H1 (cell line): ENCODE data around the gene CENPO. TPM values are rescaled to one million over a fixed set of nuclear protein-coding genes. Genes with fewer than 3 reads are reported as not detected.

Source experiments
- CTCF ChIA-PET: fragments of 300-600 bp; sonication (Branson Sonifier 250); formaldehyde crosslinking; loops from one replicate; lab custom pipeline; 2021; ENCODE audit not compliant: partially characterized antibody; lab: Charles Lee
- POLR2A ChIA-PET: fragments of 300-600 bp; sonication (Branson Sonifier 250); formaldehyde crosslinking; loops from one replicate; lab custom pipeline; 2021; ENCODE audit warnings: inconsistent platforms; ENCODE audit not compliant: partially characterized antibody; lab: Charles Lee
- DNase-seq, 2 experiments: peaks; one replicate each; pipeline versions ENCODE4 v3.0.0 to v3.0.0-alpha.2; 2010 to 2022; ENCODE audit warnings: low spot score in 2 of 2, low read depth in 1 of 2, mixed read lengths in 1 of 2
- FAIRE-seq: peaks from 2 replicates; lab custom pipeline; 2011; peaks lifted over from hg19 to GRCh38; lab: Jason Lieb, UNC
- H2AFZ ChIP-seq: 2 replicates; pipeline ENCODE4 v1.8.1; 2012; ENCODE audit warnings: low read length, inconsistent platforms
- H2AK5ac ChIP-seq: 2 replicates; pipeline ENCODE4 v1.6.1; 2013; ENCODE audit warnings: low read depth, low read length
- H2BK120ac ChIP-seq: replicated peaks from 2 replicates; pipeline ENCODE3; 2013; ENCODE audit warnings: low read depth, low read length, inconsistent platforms
- H2BK12ac ChIP-seq: 2 replicates; pipeline ENCODE4 v1.6.1; 2013; ENCODE audit warnings: low read depth, low read length
- H2BK15ac ChIP-seq: 2 replicates; pipeline ENCODE4 v1.6.1; 2013; ENCODE audit warnings: low read length
- H2BK20ac ChIP-seq: 2 replicates; pipeline ENCODE4 v1.6.1; 2013; ENCODE audit warnings: low read length
- H2BK5ac ChIP-seq: 2 replicates; pipeline ENCODE4 v1.6.1; 2013; ENCODE audit warnings: low read depth, low read length
- H3K14ac ChIP-seq: 2 replicates; pipeline ENCODE4 v1.6.1; 2013; ENCODE audit warnings: inconsistent platforms; ENCODE audit not compliant: insufficient read length
- H3K18ac ChIP-seq: 2 replicates; pipeline ENCODE4 v1.6.1; 2013; ENCODE audit warnings: low read length; ENCODE audit errors: extremely low read depth
- H3K23ac ChIP-seq: 2 replicates; pipeline ENCODE4 v1.6.1; 2013; ENCODE audit warnings: inconsistent platforms; ENCODE audit not compliant: insufficient read length
- H3K23me2 ChIP-seq: 2 replicates; pipeline ENCODE4 v1.6.1; 2013; ENCODE audit warnings: low read depth, low read length
- H3K27ac ChIP-seq: 2 replicates; pipeline ENCODE4 v1.6.1; 2011; ENCODE audit warnings: low read depth, low read length, inconsistent platforms
- H3K27me3 ChIP-seq, 4 experiments: replicated peaks in 1 of 4; 1 replicate in 1 of 4; 2 replicates in 3 of 4; pipeline versions ENCODE4 v1.6.1 to v1.8.1; 2011 to 2013; ENCODE audit warnings: low read length in 3 of 4, mild to moderate bottlenecking in 3 of 4, inconsistent platforms in 2 of 4, mixed read lengths in 2 of 4, moderate library complexity in 1 of 4; ENCODE audit not compliant: control insufficient read depth in 3 of 4, insufficient read depth in 3 of 4; ENCODE audit errors: extremely low read depth in 1 of 4
- H3K36me3 ChIP-seq, 4 experiments: 2 replicates each; pipeline versions ENCODE4 v1.6.1 to v1.8.1; 2011 to 2013; ENCODE audit warnings: mild to moderate bottlenecking in 4 of 4, low read length in 3 of 4, moderate library complexity in 2 of 4, control low read depth in 1 of 4, inconsistent platforms in 1 of 4; ENCODE audit not compliant: insufficient read depth in 4 of 4, control insufficient read depth in 2 of 4
- H3K4ac ChIP-seq: replicated peaks from 2 replicates; pipeline ENCODE3; 2013; ENCODE audit warnings: low read length, low read depth, mixed read lengths, inconsistent platforms; ENCODE audit not compliant: insufficient read length
- H3K4me1 ChIP-seq, 4 experiments: replicated peaks in 1 of 4; 1 replicate in 1 of 4; 2 replicates in 3 of 4; pipeline versions ENCODE4 v1.6.1 to v1.8.1; 2011 to 2013; ENCODE audit warnings: low read length in 3 of 4, inconsistent platforms in 2 of 4, mixed read lengths in 1 of 4; ENCODE audit not compliant: insufficient read depth in 4 of 4, control insufficient read depth in 3 of 4
- H3K4me2 ChIP-seq, 2 experiments: 2 replicates each; pipeline versions ENCODE4 v1.6.1 to v1.8.1; 2011 to 2013; ENCODE audit warnings: low read depth in 2 of 2, low read length in 2 of 2, control low read depth in 1 of 2, inconsistent platforms in 1 of 2, mild to moderate bottlenecking in 1 of 2; ENCODE audit not compliant: insufficient read depth in 1 of 2
- H3K4me3 ChIP-seq, 4 experiments: fragments of 200-600, 300-600 bp in 1 of 4; sonication (generic), shearing (Covaris generic), sonication (Bioruptor Twin) in 1 of 4; 2 replicates each; pipeline versions ENCODE4 v1.5.1 to v1.8.1; 2011 to 2016; ENCODE audit warnings: low read length in 4 of 4, low read depth in 3 of 4, control low read depth in 2 of 4, inconsistent platforms in 2 of 4, mild to moderate bottlenecking in 2 of 4, mixed read lengths in 1 of 4, moderate library complexity in 1 of 4; ENCODE audit not compliant: insufficient read depth in 2 of 4; ENCODE audit errors: extremely low read depth in 1 of 4
- H3K56ac ChIP-seq: replicated peaks from 2 replicates; pipeline ENCODE3; 2013; ENCODE audit warnings: low read depth, mild to moderate bottlenecking, mixed read lengths, low read length, inconsistent platforms; ENCODE audit not compliant: insufficient read length
- H3K79me1 ChIP-seq: 2 replicates; pipeline ENCODE4 v1.6.1; 2013; ENCODE audit warnings: low read depth, low read length, control low read depth
- H3K79me2 ChIP-seq, 2 experiments: 2 replicates each; pipeline versions ENCODE4 v1.6.1 to v1.8.1; 2012 to 2013; ENCODE audit warnings: low read length in 2 of 2, mild to moderate bottlenecking in 2 of 2, inconsistent platforms in 1 of 2; ENCODE audit not compliant: insufficient read depth in 2 of 2, control insufficient read depth in 1 of 2
- H3K9ac ChIP-seq, 4 experiments: replicated peaks in 1 of 4; 1 replicate in 1 of 4; 2 replicates in 3 of 4; pipeline versions ENCODE4 v1.6.1 to v1.8.1; 2011 to 2013; ENCODE audit warnings: low read depth in 3 of 4, low read length in 3 of 4, control low read depth in 2 of 4, mild to moderate bottlenecking in 2 of 4, moderate library complexity in 2 of 4, inconsistent platforms in 1 of 4; ENCODE audit errors: extremely low read depth in 1 of 4
- H3K9me3 ChIP-seq, 2 experiments: 2 replicates each; pipeline versions ENCODE4 v1.6.1 to v1.8.1; 2012 to 2013; ENCODE audit warnings: mild to moderate bottlenecking in 2 of 2, moderate library complexity in 2 of 2, control low read depth in 1 of 2, inconsistent platforms in 1 of 2, low read depth in 1 of 2, low read length in 1 of 2, mixed read lengths in 1 of 2; ENCODE audit not compliant: insufficient read depth in 2 of 2
- H4K20me1 ChIP-seq, 2 experiments: replicated peaks in 1 of 2; 2 replicates each; pipeline versions ENCODE3 to v1.8.1; 2011 to 2013; ENCODE audit warnings: inconsistent platforms in 2 of 2, low read length in 2 of 2, mild to moderate bottlenecking in 1 of 2; ENCODE audit not compliant: insufficient read depth in 2 of 2, control insufficient read depth in 1 of 2
- H4K5ac ChIP-seq: 2 replicates; pipeline ENCODE4 v1.6.1; 2013; ENCODE audit warnings: low read length, low read depth, mixed read lengths, inconsistent platforms; ENCODE audit not compliant: insufficient read length
- H4K8ac ChIP-seq: 2 replicates; pipeline ENCODE4 v1.8.0; 2013; ENCODE audit warnings: mild to moderate bottlenecking, moderate library complexity, low read length, inconsistent platforms; ENCODE audit not compliant: insufficient read depth; ENCODE audit errors: extremely low read depth
- H4K91ac ChIP-seq: replicated peaks from 2 replicates; pipeline ENCODE3; 2013; ENCODE audit warnings: low read length, mixed read lengths, inconsistent platforms; ENCODE audit not compliant: insufficient read length
- CBX5 ChIP-seq: fragments of 300-800, 300-1000 bp; sonication (generic); IDR thresholded peaks from 2 replicates; pipeline ENCODE4 v1.7.1; 2016; ENCODE audit warnings: antibody characterized with exemption, low read length, low read depth
- CHD2 ChIP-seq: IDR thresholded peaks from 2 replicates; pipeline ENCODE4 v1.6.1; 2012; ENCODE audit warnings: low read length, improper control_type of control experiment
- FOSL1 ChIP-seq: IDR thresholded peaks from 2 replicates; pipeline ENCODE4 v1.6.1; 2011; ENCODE audit warnings: mild to moderate bottlenecking, low read depth, low read length, moderate library complexity; ENCODE audit not compliant: insufficient read depth
- JUN ChIP-seq: IDR thresholded peaks from 2 replicates; pipeline ENCODE4 v1.6.1; 2011; ENCODE audit warnings: low read depth, mild to moderate bottlenecking, improper control_type of control experiment, low read length
- KDM1A ChIP-seq: fragments of 200-600, 300-600 bp; sonication (generic); IDR thresholded peaks from 2 replicates; pipeline ENCODE4 v1.7.1; 2016; ENCODE audit warnings: mild to moderate bottlenecking, low read length, borderline replicate concordance
- MAX ChIP-seq: IDR thresholded peaks from 2 replicates; pipeline ENCODE4 v1.6.1; 2012; ENCODE audit warnings: inconsistent platforms
- NANOG ChIP-seq: IDR thresholded peaks from 2 replicates; pipeline ENCODE4 v1.6.1; 2011; ENCODE audit warnings: low read length, low read depth, mild to moderate bottlenecking, inconsistent platforms; ENCODE audit not compliant: insufficient read depth, poor library complexity, severe bottlenecking
- RAD21 ChIP-seq, 2 experiments: IDR thresholded peaks in 1 of 2; conservative IDR thresholded peaks in 1 of 2; 2 replicates each; pipeline ENCODE4 v1.6.1; 2011; ENCODE audit warnings: low read depth in 2 of 2, low read length in 2 of 2, improper control_type of control experiment in 1 of 2, inconsistent platforms in 1 of 2, mild to moderate bottlenecking in 1 of 2, moderate library complexity in 1 of 2
- RBBP5 ChIP-seq: IDR thresholded peaks from 2 replicates; pipeline ENCODE4 v1.7.1; 2012; ENCODE audit warnings: low read depth, mild to moderate bottlenecking, inconsistent platforms, low read length, moderate library complexity, borderline replicate concordance
- RXRA ChIP-seq: IDR thresholded peaks from 2 replicates; pipeline ENCODE4 v1.6.1; 2011; ENCODE audit warnings: low read depth, mild to moderate bottlenecking, low read length, moderate library complexity; ENCODE audit not compliant: insufficient read depth
- SIX5 ChIP-seq: IDR thresholded peaks from 2 replicates; pipeline ENCODE4 v1.6.1; 2011; ENCODE audit warnings: mild to moderate bottlenecking, low read depth, low read length
- WGBS, 2 experiments: shearing (Covaris generic) in 1 of 2; methylation state at CpG; one replicate each; pipeline versions ENCODE4 v1.1.6 to v1.1.7; 2013 to 2015; ENCODE audit warnings: low lambda C conversion rate in 2 of 2, mixed read lengths in 2 of 2, inconsistent platforms in 1 of 2, low coverage in 1 of 2, missing lambda C conversion rate in 1 of 2; ENCODE audit not compliant: insufficient replicate concordance in 2 of 2, insufficient coverage in 1 of 2, insufficient read length in 1 of 2; ENCODE audit errors: extremely low coverage in 1 of 2, missing lambda C conversion rate in 1 of 2; 5-methylcytosine and 5-hydroxymethylcytosine counted together
- polyA plus RNA-seq, 7 experiments: library from polyadenylated mRNA; depleted of rRNA in 3 of 7; stranded (reverse) in 5 of 7; unstranded in 2 of 7; fragments of >200 nt in 5 of 7; fragments of 200-250 nt in 2 of 7; gene quantifications; 1 replicate in 5 of 7; 2 replicates in 1 of 7; 4 replicates in 1 of 7; pipeline versions ENCODE4 v1.2.1 to v1.2.3, GENCODE V29; 2011 to 2013; ENCODE audit warnings: missing spikeins in 2 of 7, mixed read lengths in 2 of 7
- total RNA-seq: library from RNA; stranded (reverse); fragmentation: NEBNext Ultra II Directional; extraction: Animal tissue kit (Norgen Biotek cat#: 25700); gene quantifications from 2 replicates; pipeline ENCODE4 v1.2.1, GENCODE V29; 2021

The CENPO gene
- total and polyA plus RNA-seq, 2 of the 8 experiments (the other 6 are each of a cell fraction or from before 2014, with no cell fraction given) = 34.4 to 46.3 TPM

- no peaks in the 10 kb centered on the region for H3K27me3 ChIP-seq
- H2BK120ac ChIP-seq = no peak overlapping the region
- no peak overlapping the region for H4K8ac ChIP-seq
- no peak overlapping the region for H3K14ac ChIP-seq
- ChIA-PET CTCF (interaction anchor here (0.8 to 1.2 kb wide), 2 partner anchors 12 to 15 kb away, joined by 3 read pairs; no protein-coding TSS in a partner anchor), POLR2A (interaction anchor here (0.7 kb wide), 1 partner anchor 98 kb away, joined by 3 read pairs; no protein-coding TSS in a partner anchor)
- peaks cover 8 to 23% of the 10 kb centered on the region in 2 experiments; a peak in 3 of 4 replicates for H3K9me3 ChIP-seq
- H3K4ac ChIP-seq = no peak overlapping the region
- H3K27ac ChIP-seq = no peak overlapping the region
- WGBS, 2 experiments = 97% methylated on average over 9 of the region's 9 CpGs; no CpG with 5 or more reads in 1 of the 2 experiments
- no peak overlapping the region for H2AFZ ChIP-seq
- H2AK5ac ChIP-seq = no peak overlapping the region
- no peak overlapping the region for H2BK20ac ChIP-seq
- H3K56ac ChIP-seq = no peak overlapping the region
- H3K9ac ChIP-seq = no peak overlapping the region
- DNase-seq (no peak), FAIRE-seq (no peak)
- H4K5ac ChIP-seq = no peak overlapping the region
- no peak overlapping the region for H3K4me2 ChIP-seq
- no peak overlapping the region for H2BK15ac ChIP-seq
- H2BK12ac ChIP-seq = no peak overlapping the region
- H3K4me1 ChIP-seq = no peaks in the 10 kb centered on the region
- no peak overlapping the region for H3K23ac ChIP-seq
- no peaks in the 10 kb centered on the region; a peak in 2 of 8 replicates for H3K36me3 ChIP-seq
- no peak overlapping the region for H3K18ac ChIP-seq
- H3K23me2 ChIP-seq = no peaks in the 10 kb centered on the region
- no peak overlapping the region for H3K4me3 ChIP-seq
- no peaks in the 10 kb centered on the region for H3K79me1 ChIP-seq
- H2BK5ac ChIP-seq = no peak overlapping the region
- peaks cover 0 to 1% of the 10 kb centered on the region in 2 experiments for H4K20me1 ChIP-seq
- no peak overlapping the region for H4K91ac ChIP-seq
- no peaks in the 10 kb centered on the region for H3K79me2 ChIP-seq
- TF ChIP-seq FOSL1 (no peak), CBX5 (no peak), CHD2 (no peak), MAX (no peak), RBBP5 (no peak), KDM1A (no peak), SIX5 (no peak), RXRA (no peak), JUN (no peak), RAD21 (IDR thresholded peaks at IDR 0.05 in 1 of 2, conservative IDR thresholded peaks at IDR 0.05 in 1 of 2; ENCODE audit: low read depth in 2 of 2, low read length in 2 of 2) (no peak), NANOG (no peak)
Measured at GRCh38 chr2:24844023-24844685, 50.9 kb downstream of the CENPO start.
